Fibroblast of lung (primary cell): Measurements from ENCODE around the gene KRTDAP. TPM values are rescaled to one million over a fixed set of nuclear protein-coding genes. Genes with fewer than 3 reads are reported as not detected.

Source experiments
- DNase-seq, 2 donors: peaks; one replicate each; pipeline versions ENCODE4 v3.0.0 to v3.0.0-alpha.2; 2010; ENCODE audit warnings: low read depth in 2 of 2
- H2AFZ ChIP-seq: 2 replicates; pipeline ENCODE4 v1.5.1; 2012; ENCODE audit warnings: low read length, control low read depth, inconsistent platforms
- H3K27ac ChIP-seq: 2 replicates; pipeline ENCODE4 v1.5.1; 2011; ENCODE audit warnings: low read length, control low read depth; ENCODE audit not compliant: insufficient read depth
- H3K27me3 ChIP-seq: 2 replicates; pipeline ENCODE4 v1.5.1; 2011; ENCODE audit warnings: mild to moderate bottlenecking, low read length; ENCODE audit not compliant: control insufficient read depth, insufficient read depth
- H3K36me3 ChIP-seq: 2 replicates; pipeline ENCODE4 v1.5.1; 2011; ENCODE audit warnings: low read length; ENCODE audit not compliant: control insufficient read depth, insufficient read depth
- H3K4me1 ChIP-seq: 2 replicates; pipeline ENCODE4 v1.5.1; 2011; ENCODE audit warnings: low read length; ENCODE audit not compliant: control insufficient read depth, insufficient read depth; ENCODE audit errors: extremely low read depth
- H3K4me2 ChIP-seq: 2 replicates; pipeline ENCODE4 v1.5.1; 2011; ENCODE audit warnings: low read length, control low read depth; ENCODE audit not compliant: insufficient read depth; ENCODE audit errors: extremely low read depth
- H3K4me3 ChIP-seq, 4 experiments: fragments of 200-600 bp in 1 of 4; sonication (generic) in 1 of 4; replicated peaks in 1 of 4; 2 replicates each; pipeline ENCODE4 v1.5.1; 2011 to 2016; ENCODE audit warnings: low read length in 4 of 4, low read depth in 3 of 4, mild to moderate bottlenecking in 3 of 4, control low read depth in 2 of 4, inconsistent platforms in 1 of 4, mixed read lengths in 1 of 4; ENCODE audit not compliant: insufficient read depth in 1 of 4; ENCODE audit errors: control extremely low read depth in 1 of 4
- H3K79me2 ChIP-seq: 2 replicates; pipeline ENCODE4 v1.5.1; 2012; ENCODE audit warnings: mild to moderate bottlenecking, low read length, inconsistent platforms; ENCODE audit not compliant: control insufficient read depth, insufficient read depth
- H3K9ac ChIP-seq: 2 replicates; pipeline ENCODE4 v1.5.1; 2011; ENCODE audit warnings: mild to moderate bottlenecking, low read length, control low read depth; ENCODE audit not compliant: insufficient read depth
- H3K9me3 ChIP-seq: 2 replicates; pipeline ENCODE4 v1.5.1; 2012; ENCODE audit warnings: low read depth, low read length; ENCODE audit not compliant: control insufficient read depth, insufficient read depth
- H4K20me1 ChIP-seq: 2 replicates; pipeline ENCODE4 v1.5.1; 2011; ENCODE audit warnings: low read length; ENCODE audit not compliant: control insufficient read depth, insufficient read depth; ENCODE audit errors: extremely low read depth
- CTCF ChIP-seq, 2 donors: IDR thresholded peaks in 1 of 2; conservative IDR thresholded peaks in 1 of 2; 1 replicate in 1 of 2; 2 replicates in 1 of 2; pipeline ENCODE4 v1.5.1; 2011 to 2012; ENCODE audit warnings: low read length in 2 of 2, control low read depth in 1 of 2, inconsistent platforms in 1 of 2, low read depth in 1 of 2, mild to moderate bottlenecking in 1 of 2
- EZH2 ChIP-seq: IDR thresholded peaks from 2 replicates; pipeline ENCODE4 v1.5.1; 2012; ENCODE audit warnings: low read length, control low read depth, mild to moderate bottlenecking; ENCODE audit errors: missing control alignments
- polyA plus RNA-seq, 2 donors: library from polyadenylated mRNA; depleted of rRNA in 1 of 2; stranded (reverse) in 1 of 2; unstranded in 1 of 2; fragments of >200 nt; gene quantifications; 2 replicates each; pipeline ENCODE4 v1.2.1, GENCODE V29; 2011 to 2012; ENCODE audit warnings: missing spikeins in 1 of 2
- total RNA-seq: library from RNA; depleted of rRNA; stranded (reverse); fragments of >200 nt; gene quantifications from 2 replicates; pipeline ENCODE4 v1.2.1, GENCODE V29; 2014

KRTDAP gene
- total and polyA plus RNA-seq, 2 donors (not counting 1 experiment from before 2014, with no cell fraction given) = not detected

- Histone ChIP-seq H3K79me2 (no peaks in the 10 kb centered on the region), H4K20me1 (no peaks in the 10 kb centered on the region), H3K4me3 (no peak overlapping the region), H3K4me2 (no peak overlapping the region), H3K9me3 (no peaks in the 10 kb centered on the region), H3K27ac (no peak overlapping the region), H3K9ac (no peak overlapping the region), H3K36me3 (no peaks in the 10 kb centered on the region), H3K4me1 (no peaks in the 10 kb centered on the region), H3K27me3 (peaks cover 2% of the 10 kb centered on the region), H2AFZ (no peak overlapping the region)
- TF ChIP-seq EZH2 (no peak), CTCF (conservative IDR thresholded peaks at IDR 0.05 in 1 of 2, IDR thresholded peaks at IDR 0.05 in 1 of 2; ENCODE audit: low read depth in 1 of 2, low read length in 2 of 2) (no peak)
- no peak for DNase-seq
Observed at GRCh38 chr19:35498984-35499527, 8.8 kb upstream of the KRTDAP start.

- DNase-seq = no peak
Observed at GRCh38 chr19:35498220-35498619, 8.0 kb upstream of the KRTDAP start.

GRCh38 chr19:35497406-35497805 is 7.1 kb upstream of the KRTDAP start:
- Histone ChIP-seq H3K27ac (no peak overlapping the region), H3K79me2 (no peaks in the 10 kb centered on the region), H3K36me3 (no peaks in the 10 kb centered on the region), H3K4me1 (no peaks in the 10 kb centered on the region), H2AFZ (no peak overlapping the region), H3K9ac (no peak overlapping the region), H3K4me2 (no peak overlapping the region), H3K27me3 (peaks cover 3% of the 10 kb centered on the region), H4K20me1 (no peaks in the 10 kb centered on the region), H3K4me3 (no peak overlapping the region), H3K9me3 (no peaks in the 10 kb centered on the region)
- TF ChIP-seq EZH2 = no peak
- no peak for TF ChIP-seq CTCF (conservative IDR thresholded peaks at IDR 0.05 in 1 of 2, IDR thresholded peaks at IDR 0.05 in 1 of 2; ENCODE audit: low read depth in 1 of 2, low read length in 2 of 2)
- DNase-seq = no peak

More at GRCh38 chr19:35498220-35498619, 8.0 kb upstream of the KRTDAP start:
- Histone ChIP-seq H3K36me3 (no peaks in the 10 kb centered on the region), H2AFZ (no peak overlapping the region), H3K27me3 (no peaks in the 10 kb centered on the region), H3K79me2 (no peaks in the 10 kb centered on the region), H4K20me1 (no peaks in the 10 kb centered on the region), H3K4me2 (no peak overlapping the region), H3K27ac (no peak overlapping the region), H3K9me3 (no peaks in the 10 kb centered on the region), H3K9ac (no peak overlapping the region), H3K4me1 (no peaks in the 10 kb centered on the region), H3K4me3 (no peak overlapping the region)
- TF ChIP-seq EZH2 = no peak
- no peak for TF ChIP-seq CTCF (conservative IDR thresholded peaks at IDR 0.05 in 1 of 2, IDR thresholded peaks at IDR 0.05 in 1 of 2; ENCODE audit: low read depth in 1 of 2, low read length in 2 of 2)
